Heart left ventricle (tissue), 16 donors: ENCODE results near the gene TNRC6B. TPM values are rescaled to one million over a fixed set of nuclear protein-coding genes. Genes with fewer than 3 reads are reported as not detected.

Experiments
- ATAC-seq, 4 donors: fragments of 200-7000 bp; cut with Tn5 transposase; one replicate each; pipeline ENCODE4 v1.9.1; 2020 to 2022; ENCODE audit warnings: moderate library complexity in 4 of 4, mild to moderate bottlenecking in 3 of 4, moderate number of reproducible peaks in 1 of 4
- DNase-seq, 5 donors: peaks; one replicate each; pipeline ENCODE4 v3.0.0-alpha.2; 2020
- H3K27ac ChIP-seq, 12 donors: fragments of 200-600 bp; sonication (generic) in 4 of 12; one replicate each; pipeline versions ENCODE4 v1.5.0 to v1.8.0; 2016 to 2022; ENCODE audit warnings: mild to moderate bottlenecking in 2 of 12
- H3K27me3 ChIP-seq, 9 donors: fragments of 200-600 bp; sonication (generic) in 2 of 9; one replicate each; pipeline versions ENCODE4 v1.5.1 to v1.8.0; 2016 to 2022; ENCODE audit warnings: mild to moderate bottlenecking in 3 of 9
- H3K36me3 ChIP-seq, 9 donors: fragments of 200-600 bp; sonication (generic) in 2 of 9; one replicate each; pipeline versions ENCODE4 v1.5.0 to v1.8.0; 2018 to 2022; ENCODE audit warnings: mild to moderate bottlenecking in 2 of 9
- H3K4me1 ChIP-seq, 12 donors: fragments of 200-600 bp; sonication (generic) in 4 of 12; one replicate each; pipeline versions ENCODE4 v1.5.0 to v1.8.0; 2016 to 2022; ENCODE audit warnings: mild to moderate bottlenecking in 3 of 12
- H3K4me3 ChIP-seq, 12 donors: fragments of 200-600 bp; sonication (generic) in 4 of 12; one replicate each; pipeline versions ENCODE4 v1.5.0 to v1.8.0; 2017 to 2022; ENCODE audit warnings: mild to moderate bottlenecking in 9 of 12, moderate library complexity in 4 of 12
- H3K9me3 ChIP-seq, 12 donors: fragments of 200-600 bp; sonication (generic) in 4 of 12; one replicate each; pipeline versions ENCODE4 v1.5.0 to v1.8.0; 2016 to 2022; ENCODE audit warnings: mild to moderate bottlenecking in 1 of 12
- CTCF ChIP-seq, 12 donors: fragments of 200-600 bp; sonication (generic) in 4 of 12; IDR thresholded peaks; one replicate each; pipeline versions ENCODE4 v1.5.0 to v1.8.0; 2018 to 2022; ENCODE audit warnings: antibody characterized with exemption in 12 of 12, mild to moderate bottlenecking in 5 of 12
- POLR2A ChIP-seq, 2 donors: fragments of 450-650 bp; IDR thresholded peaks; one replicate each; pipeline ENCODE4 v1.6.1; 2017; ENCODE audit warnings: antibody characterized with exemption in 2 of 2, mild to moderate bottlenecking in 2 of 2, moderate library complexity in 2 of 2
- WGBS, 4 donors: extraction: QIAGEN DNeasy Blood & Tissue Kit in 2 of 4; methylation state at CpG; one replicate each; pipeline versions ENCODE4 v1.1.5 to v1.1.7; 2013 to 2018; 5-methylcytosine and 5-hydroxymethylcytosine counted together
- intact Hi-C, 10 donors: fragments of 100-400 bp; cut with DNase I; formaldehyde crosslinking; loops; one replicate each; pipeline versions ENCODE4 v1.11.1 to v1.14.2; 2022
- polyA plus RNA-seq, 2 donors: library from polyadenylated mRNA; stranded (reverse); fragments of 200-250 nt; gene quantifications; one replicate each; pipeline ENCODE4 v1.2.3, GENCODE V29; 2013
- total RNA-seq, 9 donors: library from RNA; depleted of rRNA in 2 of 9; stranded (reverse); fragments of >200 nt in 2 of 9; fragmentation: NEBNext Ultra II Directional in 3 of 9; extraction: Animal tissue kit (Norgen Biotek cat#: 25700) in 3 of 9; gene quantifications; one replicate each; pipeline versions ENCODE4 v1.1.0 to v1.2.4, GENCODE V29; 2016 to 2023
- donor health status: ischemic (EF 13 %, LVEDD 7.1; RV severe dilation, severe dysfunction).
- donor health status: healthy with polysubstance abuse.
- donor health status: DM: no; HTN: yes; CAD: no.
- donor health status: DM: no; HTN: no; CAD: no.
- donor health status: ischemic (EF 25% LVEDD 6.9; RV normal size, moderate dysfunction).
- donor health status: ischemic (EF 25% LVEDD 5.7; RV mildly dilated, moderate dysfunction).
- donor health status: healthy.
- donor health status: DM: yes; HTN: yes; CAD: no.
- donor health status: ischemic (EF 35%, LVEDD 5.7; RV mildly dilated, moderate dysfunction).
- donor health status: nonischemic (EF 11% LVEDD 7.7; RV severe dilation, severe dysfunction).
- donor health status: DM: yes; HTN: yes; CAD: no.
- donor health status: PGD.
- donor health status: ischemic (EF 29% LVEDD 5.4; RV normal size, mild dysfunction).
- donor health status: nonischemic (EF 23%, LVEDD 6.1; RV moderate dilation, normal function).

The TNRC6B gene
- total and polyA plus RNA-seq, 11 donors, result 13.2 to 62.4 (median 39.3) TPM

GRCh38 chr22:40204321-40205116 is 26.8 kb downstream of the TNRC6B start:
- WGBS, 4 donors, result 5 to 14% (median 9%) methylated on average over 5 of the region's 5 CpGs
- Histone ChIP-seq H3K4me1 (peaks cover 6 to 73% (median 50%) of the 10 kb centered on the region in 12 donors), H3K9me3 (no peaks in the 10 kb centered on the region), H3K4me3 (no peak overlapping the region), H3K27me3 (no peaks in the 10 kb centered on the region), H3K27ac (peak overlapping the region in 11 of 12 donors; percentile 14 to 67 (median 45)), H3K36me3 (peaks cover 0 to 5% (median 0%) of the 10 kb centered on the region in 9 donors)
- DNase-seq (peak in 1 of 5 donors; percentile 46), ATAC-seq (peak in 3 of 4 donors; percentile 82 to 85 (median 83))
- intact Hi-C loops, result no loop called here
- TF ChIP-seq CTCF (IDR thresholded peaks at IDR 0.05) (no peak), POLR2A (IDR thresholded peaks at IDR 0.05) (no peak)

- no peaks in the 10 kb centered on the region for H3K27me3 ChIP-seq
- H3K4me1 ChIP-seq, result peaks cover 6 to 77% (median 60%) of the 10 kb centered on the region in 12 donors
- WGBS, 4 donors, result 93 to 94% (median 94%) methylated on average over 15 of the region's 15 CpGs
- intact Hi-C loops, result no loop called here
- TF ChIP-seq POLR2A (IDR thresholded peaks at IDR 0.05), result no peak
- TF ChIP-seq CTCF (IDR thresholded peaks at IDR 0.05), result no peak
- H3K27ac ChIP-seq, result no peak overlapping the region
- no peaks in the 10 kb centered on the region for H3K9me3 ChIP-seq
- ATAC-seq (no peak), DNase-seq (no peak)
- no peak overlapping the region for H3K4me3 ChIP-seq
- peaks cover 0 to 5% (median 0%) of the 10 kb centered on the region in 9 donors for H3K36me3 ChIP-seq
Measured at GRCh38 chr22:40206561-40206960, 28.8 kb downstream of the TNRC6B start.

- Histone ChIP-seq H3K9me3 (no peaks in the 10 kb centered on the region), H3K36me3 (no peaks in the 10 kb centered on the region), H3K4me3 (no peak overlapping the region), H3K27ac (peak overlapping the region in 5 of 12 donors; percentile 1 to 84 (median 28)), H3K27me3 (no peaks in the 10 kb centered on the region), H3K4me1 (peaks cover 2 to 75% (median 60%) of the 10 kb centered on the region in 12 donors)
- TF ChIP-seq CTCF (IDR thresholded peaks at IDR 0.05) (no peak), POLR2A (IDR thresholded peaks at IDR 0.05) (no peak)
- DNase-seq, result no peak
- intact Hi-C loops, result loop anchor here in 2 of 10 donors (10.0 kb wide), 1 partner anchor 64 kb away; no protein-coding TSS in a partner anchor
- 76 to 88% (median 78%) methylated on average over 1 of the region's 1 CpG for WGBS, 4 donors
- no peak for ATAC-seq
Measured at GRCh38 chr22:40210818-40211217, 33.1 kb downstream of the TNRC6B start.

DNA sequence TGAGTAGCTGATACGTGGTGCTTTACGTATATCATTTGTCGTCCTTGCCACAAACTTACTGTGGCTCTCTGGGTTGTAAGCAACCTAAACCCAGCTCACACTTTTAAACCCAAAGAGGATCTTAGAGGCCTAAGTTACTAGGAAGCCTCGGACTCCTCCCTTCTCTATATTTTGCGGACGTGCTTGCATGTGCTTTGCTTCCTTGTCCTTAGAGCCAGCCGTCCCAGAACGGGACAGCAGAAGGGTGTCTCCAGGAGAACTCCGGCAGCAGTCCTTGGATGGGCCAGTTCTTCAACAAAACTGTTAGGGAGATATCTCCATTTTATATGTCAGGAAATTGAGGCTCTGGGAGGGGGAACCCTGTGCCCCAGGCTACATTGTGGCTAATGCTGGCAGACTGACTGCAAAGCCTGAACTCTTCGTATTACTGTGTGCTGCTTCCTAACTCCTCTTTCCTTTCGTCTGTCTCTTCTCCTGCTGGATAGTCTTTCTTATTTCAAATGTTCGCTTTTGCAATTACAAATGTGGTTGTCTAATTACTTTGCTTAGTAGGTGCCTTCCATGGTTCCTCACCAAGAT is 33.8 kb downstream of the TNRC6B start:
- Histone ChIP-seq H3K4me1 (peaks cover 2 to 82% (median 65%) of the 10 kb centered on the region in 12 donors), H3K27ac (peak overlapping the region in 11 of 12 donors; percentile 1 to 84 (median 23)), H3K9me3 (no peaks in the 10 kb centered on the region), H3K36me3 (no peaks in the 10 kb centered on the region), H3K4me3 (no peak overlapping the region), H3K27me3 (no peaks in the 10 kb centered on the region)
- 45 to 65% (median 60%) methylated on average over 12 of the region's 12 CpGs for WGBS, 4 donors
- intact Hi-C loops, result loop anchor here in 2 of 10 donors (10.0 kb wide), 1 partner anchor 63 kb away; no protein-coding TSS in a partner anchor
- ATAC-seq (peak in 3 of 4 donors; percentile 21 to 27 (median 24)), DNase-seq (peak in 1 of 5 donors; percentile 40)
- TF ChIP-seq CTCF (IDR thresholded peaks at IDR 0.05) (no peak), POLR2A (IDR thresholded peaks at IDR 0.05) (no peak)
